Fibroblast of gingiva (primary cell): ENCODE results near the gene ZNF487.
"Not testable (repeated sequence)": the region's sequence is repeated elsewhere in the genome, so short reads cannot be mapped to it uniquely, and the experiment has no call there.

Experiments
- DNase-seq: peaks from one replicate; pipeline ENCODE4 v3.0.0-alpha.2; 2011; ENCODE audit warnings: low read depth

ZNF487 gene

DNA sequence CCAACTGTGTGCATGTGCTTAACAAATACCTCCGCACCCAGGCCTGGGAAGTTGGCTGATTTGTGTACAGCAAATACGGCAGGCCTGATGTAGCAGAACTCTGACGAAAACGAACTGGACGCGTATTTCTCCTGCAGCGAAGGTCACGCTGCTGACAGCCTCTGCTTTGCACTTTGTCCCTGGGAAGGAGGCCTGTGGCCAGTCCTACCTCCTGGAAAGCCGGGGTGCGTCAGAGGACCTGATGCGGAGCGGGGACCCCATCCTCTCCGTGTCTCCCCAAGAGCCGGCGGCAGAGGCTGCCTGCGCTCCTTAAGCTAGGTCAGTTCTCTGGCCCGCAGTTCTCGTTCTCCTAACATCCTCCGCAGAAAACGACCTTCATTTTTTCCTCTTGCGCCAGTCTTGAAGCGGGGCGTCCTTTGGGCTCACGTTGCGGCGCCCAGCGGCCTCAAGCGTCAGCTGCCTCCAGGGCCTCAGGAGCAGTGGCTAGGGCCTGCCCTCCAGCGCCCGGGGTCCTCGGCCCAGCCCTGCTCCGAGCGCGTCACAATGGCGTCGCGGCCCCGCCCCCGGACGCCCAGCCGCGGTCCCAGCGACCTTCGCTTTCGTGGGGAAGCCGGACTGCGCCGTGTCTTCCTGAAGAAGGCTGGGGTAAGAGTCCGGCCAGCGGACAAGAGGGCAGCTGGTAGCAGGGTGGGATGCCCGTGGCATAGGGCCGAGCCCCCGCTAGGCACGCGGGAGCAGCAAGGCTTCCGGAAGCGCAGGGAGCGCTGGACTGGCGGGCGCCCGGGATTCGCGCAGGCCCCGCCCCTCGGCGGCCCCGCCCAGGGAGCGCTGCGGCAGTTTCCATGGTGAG is at the start of gene ZNF487:
ZNF487 (plus strand) TSS at position 821 of the 850 bp plus-strand sequence. CDS start 38,703 bp downstream, outside the sequence.
- peak; percentile 93 for DNase-seq

DNA sequence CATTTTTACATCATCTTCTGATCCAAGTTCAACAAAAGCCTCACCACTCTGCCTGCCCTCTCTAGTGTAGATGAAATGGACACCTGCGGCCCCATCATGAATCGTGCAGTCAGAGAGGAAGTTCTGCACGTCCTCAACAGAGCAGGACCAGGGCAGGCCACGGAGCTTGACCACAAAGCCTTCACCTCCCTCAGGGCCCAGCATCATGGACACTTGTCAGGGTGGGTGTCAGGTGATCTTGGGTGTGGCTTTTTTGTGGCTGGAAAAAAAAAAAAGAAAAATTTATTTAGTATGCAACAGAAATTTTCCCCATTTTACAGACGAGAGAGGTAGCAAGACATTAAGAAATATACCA is 49.3 kb upstream of the ZNF487 start:
- no peak for DNase-seq

DNA sequence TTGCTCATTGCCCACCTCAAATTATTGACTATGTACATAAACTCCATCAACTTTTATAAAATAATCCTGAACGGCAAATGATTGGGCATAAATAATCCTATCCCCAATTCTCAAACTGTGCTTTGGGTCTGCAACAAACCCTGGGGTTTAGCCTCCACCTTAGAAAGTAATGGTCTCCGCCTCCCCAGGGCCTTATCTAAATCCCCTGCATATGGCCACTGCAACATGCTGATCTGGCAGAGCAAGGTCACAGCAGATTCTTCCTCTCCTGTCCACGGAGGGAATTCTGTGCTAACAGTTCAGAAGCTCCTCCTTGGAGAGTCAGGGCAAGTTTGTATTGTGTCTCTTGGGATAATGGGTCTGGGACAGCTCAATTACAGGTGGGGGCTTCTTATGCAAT is 47.0 kb upstream of the ZNF487 start:
- no peak for DNase-seq

GRCh38 chr10:43390333-43390732 is 46.6 kb upstream of the ZNF487 start:
- no peak for DNase-seq

DNA sequence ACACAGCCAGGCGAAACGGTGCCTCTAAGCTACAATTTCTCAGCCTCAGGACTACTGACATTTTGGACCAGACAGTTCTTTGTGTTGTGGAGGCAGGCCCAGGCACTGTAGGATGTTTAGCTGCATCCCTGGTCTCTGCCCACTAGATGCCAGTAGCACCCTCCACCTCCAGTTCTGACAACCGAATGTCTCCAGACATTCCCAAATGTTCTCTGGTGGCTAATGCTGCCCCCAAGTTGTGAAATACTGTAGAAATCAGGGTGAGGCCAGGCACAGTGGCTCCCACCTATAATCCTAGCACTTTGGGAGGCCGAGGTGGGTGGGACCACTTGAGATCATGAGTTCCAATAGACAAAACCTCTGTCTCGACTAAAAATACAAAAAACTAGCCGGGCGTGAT is 46.2 kb upstream of the ZNF487 start:
- peak; percentile 60 for DNase-seq

- no peak for DNase-seq
Measured at GRCh38 chr10:43391496-43391895, 45.4 kb upstream of the ZNF487 start.

DNA sequence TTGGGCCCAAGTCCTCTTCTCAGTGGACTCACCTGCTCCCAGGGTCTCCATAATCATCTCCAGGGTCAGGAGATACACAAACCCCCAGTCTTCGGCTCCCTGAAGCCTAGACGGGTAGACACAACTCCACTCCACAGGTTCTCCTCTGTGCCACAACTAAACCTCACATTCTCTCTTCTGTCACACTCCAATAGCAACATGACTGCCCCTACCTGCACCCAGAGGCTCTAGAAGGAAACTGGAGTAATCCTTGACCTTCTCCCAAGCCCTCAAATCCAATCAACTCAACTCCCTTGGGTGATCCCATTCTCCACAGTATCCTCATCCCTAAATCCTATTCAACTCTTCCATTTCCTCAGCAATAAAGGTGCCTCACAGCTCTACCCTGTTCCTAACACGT is 44.2 kb upstream of the ZNF487 start:
- no peak for DNase-seq

DNA sequence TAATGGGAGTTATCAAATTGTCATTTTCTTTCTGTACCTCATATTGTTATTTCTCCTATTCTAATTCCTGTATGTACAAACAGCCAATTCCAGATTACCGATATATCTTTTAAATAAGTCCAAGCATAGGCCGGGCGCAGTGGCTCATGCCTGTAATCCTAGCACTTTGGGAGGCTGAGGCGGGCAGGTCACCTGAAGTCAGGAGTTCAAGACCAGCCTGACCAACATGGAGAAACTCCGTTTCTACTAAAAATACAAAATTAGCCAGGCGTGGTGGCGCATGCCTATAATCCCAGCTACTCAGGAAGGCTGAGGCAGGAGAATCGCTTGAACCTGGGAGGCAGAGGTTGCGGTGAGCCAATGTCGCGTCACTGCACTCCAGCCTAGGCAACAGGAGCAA is 43.7 kb upstream of the ZNF487 start:
- DNase-seq, result not testable (repeated sequence)

- no peak for DNase-seq
Measured at GRCh38 chr10:43393606-43394360, 43.1 kb upstream of the ZNF487 start.

- no peak for DNase-seq
Measured at GRCh38 chr10:43394868-43395267, 42.0 kb upstream of the ZNF487 start.

DNA sequence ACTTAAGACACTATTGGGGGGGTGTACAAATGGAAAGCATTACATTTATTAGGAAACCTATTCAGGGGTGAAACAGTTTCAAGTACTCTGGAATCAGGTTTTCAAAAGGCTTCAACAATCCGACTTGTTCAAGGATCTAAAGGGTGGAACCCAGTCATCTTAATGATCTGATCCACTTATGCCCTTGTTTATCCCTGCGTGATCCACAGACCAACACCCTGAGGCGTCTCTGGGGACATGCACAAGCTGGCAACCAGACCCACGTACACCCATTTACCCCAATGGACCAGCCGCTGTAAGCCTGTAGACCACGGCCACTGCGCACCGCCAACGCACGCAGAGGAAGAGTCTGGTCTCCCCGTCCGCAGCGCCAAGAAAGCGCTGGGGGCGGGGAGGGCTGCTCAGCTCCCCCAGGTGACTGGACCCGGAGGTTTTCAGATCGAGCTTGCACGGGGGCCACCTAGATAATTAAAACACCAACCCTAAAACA is 41.3 kb upstream of the ZNF487 start:
- DNase-seq, result no peak

GRCh38 chr10:43396061-43396927 is 40.6 kb upstream of the ZNF487 start:
- peak; percentile 56 for DNase-seq

GRCh38 chr10:43396928-43397624 is 39.8 kb upstream of the ZNF487 start:
- peak; percentile 76 for DNase-seq

DNA sequence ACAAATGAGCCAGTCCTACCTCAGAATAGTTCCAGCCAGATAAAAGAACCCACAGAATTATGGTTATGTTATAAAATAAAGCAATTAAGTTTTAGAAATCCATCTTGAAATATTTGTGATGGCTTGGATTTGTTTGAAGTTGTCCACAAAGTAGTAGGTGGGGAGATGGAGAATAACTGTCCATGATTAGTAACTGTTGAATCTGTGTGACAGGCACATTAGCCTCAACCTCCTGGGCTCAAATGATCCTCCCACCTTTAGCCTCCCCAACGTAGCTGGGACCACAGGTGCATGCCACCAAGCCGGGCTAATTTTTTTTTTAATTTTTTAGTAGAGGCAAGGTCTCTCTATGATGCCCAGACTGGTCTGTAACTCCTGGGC is 38.0 kb upstream of the ZNF487 start:
- DNase-seq, result no peak

DNA sequence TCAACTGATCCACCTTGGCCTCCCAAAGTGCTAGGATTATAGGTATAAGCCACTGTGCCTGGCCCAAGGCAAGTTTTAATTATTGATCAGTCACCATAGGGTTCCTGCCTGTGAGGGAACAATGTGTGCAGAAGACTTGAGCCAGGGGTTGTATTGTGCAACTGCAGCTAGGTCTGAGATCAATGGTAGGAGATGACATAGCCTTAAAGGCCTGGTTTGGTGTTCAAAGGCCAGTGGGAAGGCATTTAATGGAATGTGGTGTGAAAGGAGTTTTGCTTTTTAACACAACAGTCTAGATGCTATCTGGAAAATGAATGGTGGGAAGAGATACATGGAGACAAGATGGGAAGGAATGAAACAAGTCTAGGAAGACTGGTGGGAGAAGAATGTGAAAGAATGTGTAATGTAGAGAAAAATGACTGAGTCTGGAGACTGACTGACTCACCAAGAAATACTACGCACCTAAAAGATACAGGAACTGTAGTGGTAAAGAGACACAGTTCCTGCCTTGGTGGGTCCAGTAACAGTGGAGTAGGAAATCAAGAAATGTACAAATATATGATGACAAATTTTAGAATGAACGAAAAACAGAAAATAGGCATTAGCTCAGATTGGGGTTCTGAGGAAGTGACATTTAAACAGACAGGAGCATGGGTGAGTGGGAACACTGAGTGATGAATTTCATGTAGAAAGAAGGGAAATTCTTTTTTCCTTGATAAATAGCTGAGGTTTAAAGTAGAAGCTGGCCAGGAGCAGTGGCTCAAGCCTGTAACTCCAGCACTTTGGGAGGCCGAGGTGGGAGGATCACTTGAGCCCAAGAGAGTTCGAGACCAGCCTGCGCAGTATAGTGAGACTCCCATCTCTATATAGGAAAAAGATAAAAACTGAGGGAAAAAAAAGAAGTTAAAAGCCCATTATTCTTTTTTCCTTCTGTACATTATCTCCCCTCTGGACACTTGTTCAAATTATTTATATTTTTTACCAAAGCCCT is 37.3 kb upstream of the ZNF487 start:
- DNase-seq, result peak; percentile 51

GRCh38 chr10:43401627-43402026 is 35.3 kb upstream of the ZNF487 start:
- DNase-seq, result no peak

DNA sequence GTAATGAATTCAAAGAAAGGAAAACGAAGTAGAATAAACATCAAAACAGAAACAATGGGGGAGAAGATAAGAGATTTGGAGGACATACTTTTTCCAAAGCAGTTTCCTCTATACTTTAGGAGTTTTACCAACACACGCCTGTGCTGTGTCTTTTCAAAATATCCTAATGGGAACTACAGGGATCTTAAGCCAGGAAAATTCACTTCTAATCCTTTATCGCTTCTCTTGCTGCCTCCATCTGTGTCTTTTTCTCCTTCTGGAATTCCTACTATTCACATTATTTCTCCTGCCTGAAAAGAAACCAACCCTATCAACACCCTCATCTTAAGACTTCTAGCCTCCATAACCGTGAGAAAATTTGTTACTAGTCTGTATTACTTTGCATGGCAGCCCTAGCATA is 34.7 kb upstream of the ZNF487 start:
- no peak for DNase-seq

DNA sequence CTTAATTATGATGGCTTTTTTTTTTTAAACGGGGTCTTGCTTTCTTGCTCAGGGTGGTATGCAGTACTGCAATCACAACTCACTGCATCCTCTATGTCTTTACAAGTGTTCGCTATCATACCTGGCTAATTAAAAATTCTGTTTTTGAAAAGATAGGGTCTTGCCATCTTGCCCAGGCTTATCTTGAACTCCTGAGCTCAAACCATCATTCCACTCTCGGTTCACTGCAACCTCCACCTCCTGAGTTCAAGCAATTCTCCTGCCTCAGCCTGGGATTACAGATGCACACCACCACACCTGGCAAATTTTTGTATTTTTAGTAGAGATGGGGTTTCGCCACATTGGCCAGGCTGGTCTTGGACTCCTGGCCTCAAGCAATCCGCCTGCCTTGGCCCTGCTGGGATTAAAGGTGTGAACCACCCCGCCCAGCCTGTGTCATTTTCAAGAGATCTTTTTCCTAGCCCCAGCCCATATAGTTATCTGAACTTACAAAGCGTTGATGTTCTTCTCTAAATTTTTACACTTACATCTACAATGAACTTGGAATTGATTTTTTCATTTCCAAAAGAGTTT is 33.9 kb upstream of the ZNF487 start:
- no peak for DNase-seq

DNA sequence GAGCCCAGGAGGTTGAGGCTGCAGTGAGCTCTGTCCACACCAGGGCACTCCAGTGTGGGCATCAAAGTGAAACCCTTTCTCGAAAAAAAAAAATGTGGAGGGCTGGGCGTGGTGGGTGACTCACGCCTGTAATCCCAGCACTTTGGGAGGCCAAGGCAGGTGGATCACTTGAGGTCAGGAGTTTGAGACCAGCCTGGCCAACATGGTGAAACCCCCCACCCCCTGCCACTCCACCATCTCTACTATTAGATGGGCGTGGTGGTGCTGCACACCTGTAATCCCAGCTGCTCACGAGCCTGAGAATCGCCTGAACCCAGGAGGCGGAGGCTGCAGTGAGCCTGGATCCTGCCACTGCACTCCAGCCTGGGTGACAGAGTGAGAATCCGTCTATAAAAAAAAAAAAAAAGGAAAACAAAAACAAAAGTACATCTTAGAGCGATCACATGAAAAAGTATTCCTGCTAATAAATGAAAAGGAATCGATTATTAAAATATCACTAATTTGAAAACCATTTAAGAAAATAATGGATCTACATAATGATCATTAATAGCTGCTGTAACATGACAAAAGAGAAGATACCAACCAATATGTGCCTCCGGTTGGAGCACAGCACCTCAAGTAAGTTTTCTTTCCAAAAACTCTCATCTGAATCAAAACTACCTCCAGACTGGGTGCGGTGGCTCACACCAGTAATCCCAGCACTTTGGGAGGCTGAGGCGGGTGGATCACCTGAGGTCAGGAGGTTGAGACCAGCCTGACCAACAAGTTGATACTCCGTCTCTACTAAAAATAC is 32.8 kb upstream of the ZNF487 start:
- no peak for DNase-seq
